ENCODE data around the gene DIPK2B.

The DIPK2B gene, protein sequence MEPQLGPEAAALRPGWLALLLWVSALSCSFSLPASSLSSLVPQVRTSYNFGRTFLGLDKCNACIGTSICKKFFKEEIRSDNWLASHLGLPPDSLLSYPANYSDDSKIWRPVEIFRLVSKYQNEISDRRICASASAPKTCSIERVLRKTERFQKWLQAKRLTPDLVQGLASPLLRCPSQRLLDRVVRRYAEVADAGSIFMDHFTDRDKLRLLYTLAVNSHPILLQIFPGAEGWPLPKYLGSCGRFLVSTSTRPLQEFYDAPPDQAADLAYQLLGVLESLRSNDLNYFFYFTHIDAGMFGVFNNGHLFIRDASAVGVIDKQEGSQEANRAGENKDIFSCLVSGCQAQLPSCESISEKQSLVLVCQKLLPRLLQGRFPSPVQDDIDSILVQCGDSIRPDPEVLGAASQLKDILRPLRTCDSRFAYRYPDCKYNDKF

DNA sequence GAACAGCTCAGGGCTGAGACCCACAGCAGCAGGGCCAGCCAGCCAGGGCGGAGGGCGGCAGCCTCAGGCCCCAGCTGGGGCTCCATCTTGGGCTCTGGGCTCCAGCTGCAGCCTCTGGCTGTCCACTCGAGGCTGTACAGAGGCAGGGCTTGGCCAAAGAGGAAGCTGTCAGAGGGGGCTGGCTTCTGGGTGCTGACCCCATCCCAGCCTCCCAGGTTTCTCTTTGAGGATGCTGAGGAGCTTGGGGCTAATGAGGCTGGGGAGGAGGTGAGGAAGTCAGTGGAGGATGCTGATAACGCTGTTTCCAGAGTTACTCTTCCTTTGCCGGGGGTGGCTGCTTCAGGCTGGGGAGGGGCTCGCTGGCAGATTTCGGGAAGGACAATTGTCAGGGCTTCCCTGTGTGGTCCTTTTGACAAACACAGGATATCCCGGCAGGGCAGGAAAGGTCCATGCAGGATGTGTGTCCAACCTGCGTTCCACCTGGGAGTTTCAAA is at the start of gene DIPK2B:
Gene DIPK2B, minus strand, starts transcription at position 136 of the 494 bp plus-strand sequence. Its CDS starts 50 bp downstream, at position 86.
- no peak for DNase-seq

DNA sequence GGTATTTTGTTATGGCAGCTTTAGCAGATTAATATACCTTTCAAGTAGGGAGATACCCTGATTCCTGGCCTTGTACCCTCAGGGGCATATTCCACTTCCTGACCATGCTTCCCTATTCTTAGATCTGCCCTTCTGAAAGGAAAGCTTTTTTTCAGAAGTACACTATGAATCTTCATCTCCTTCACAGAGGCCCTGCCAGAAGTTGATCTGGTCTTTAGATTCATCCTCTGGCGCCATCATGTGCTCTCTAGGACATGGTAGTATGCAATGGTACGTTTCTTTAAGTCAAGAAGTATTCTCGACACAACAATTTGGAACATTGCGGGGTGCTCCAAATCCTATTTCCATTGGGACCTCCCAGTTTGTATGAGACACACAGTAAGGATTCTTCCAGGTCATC is 39.6 kb upstream of the DIPK2B start:
- DNase-seq: no peak

DNA sequence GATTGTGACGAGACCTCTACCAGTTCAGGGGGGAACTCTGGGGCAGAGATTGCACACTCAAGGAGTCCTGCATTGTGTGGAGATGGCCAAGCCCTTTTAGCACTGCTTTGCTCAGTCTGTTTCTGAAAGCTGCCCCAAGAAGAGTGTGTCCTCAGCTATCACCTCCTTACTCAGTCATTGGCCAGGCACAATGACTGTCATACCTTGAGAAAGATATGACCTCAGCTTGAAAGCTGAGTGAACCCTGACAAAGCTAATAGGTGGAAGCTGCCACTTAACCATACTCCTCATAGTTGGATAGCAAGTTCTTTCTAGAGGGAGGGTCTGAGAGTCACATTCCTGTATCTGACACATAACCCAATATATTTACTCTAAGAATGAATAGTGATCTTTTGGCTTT is 37.8 kb upstream of the DIPK2B start:
- DNase-seq: no peak

DNA sequence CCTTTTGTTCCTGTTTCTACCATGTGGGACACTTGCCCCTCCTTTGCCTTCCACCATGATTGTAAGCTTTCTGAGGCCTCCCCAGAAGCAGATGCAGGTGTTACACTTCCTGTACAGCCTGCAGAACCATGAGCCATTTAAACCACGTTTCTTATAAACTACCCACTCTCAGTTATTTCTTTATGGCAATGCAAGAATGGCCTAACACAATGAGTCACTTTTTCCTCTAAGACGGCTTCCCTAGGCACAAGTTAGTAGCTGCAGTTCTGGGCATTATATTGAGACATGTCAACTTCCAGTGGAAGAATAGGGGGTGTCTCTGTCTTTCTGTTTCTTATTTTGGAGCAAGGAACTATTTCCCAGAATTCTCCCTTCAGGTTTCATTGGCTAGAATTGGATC is 32.9 kb upstream of the DIPK2B start:
- DNase-seq: no peak

DNA sequence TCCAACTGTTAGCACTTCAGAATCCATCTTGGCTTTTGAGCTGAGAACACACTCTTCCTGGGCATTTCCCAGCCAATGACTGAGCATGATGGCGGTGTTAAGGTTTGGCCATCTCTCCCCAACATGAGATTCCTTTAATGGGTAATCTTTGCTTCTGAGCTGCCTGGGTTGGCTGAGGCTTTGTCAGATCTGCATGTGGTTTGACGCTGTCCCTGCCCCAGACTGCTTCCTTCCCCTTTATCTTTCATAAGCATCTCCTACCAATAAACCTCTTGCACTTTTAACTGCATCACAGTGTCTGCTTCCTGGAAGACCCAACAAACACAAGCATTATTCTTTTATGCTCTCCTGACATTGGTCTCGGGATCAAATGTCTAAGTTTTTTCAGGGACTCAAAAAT is 31.5 kb upstream of the DIPK2B start:
- DNase-seq: no peak

DNA sequence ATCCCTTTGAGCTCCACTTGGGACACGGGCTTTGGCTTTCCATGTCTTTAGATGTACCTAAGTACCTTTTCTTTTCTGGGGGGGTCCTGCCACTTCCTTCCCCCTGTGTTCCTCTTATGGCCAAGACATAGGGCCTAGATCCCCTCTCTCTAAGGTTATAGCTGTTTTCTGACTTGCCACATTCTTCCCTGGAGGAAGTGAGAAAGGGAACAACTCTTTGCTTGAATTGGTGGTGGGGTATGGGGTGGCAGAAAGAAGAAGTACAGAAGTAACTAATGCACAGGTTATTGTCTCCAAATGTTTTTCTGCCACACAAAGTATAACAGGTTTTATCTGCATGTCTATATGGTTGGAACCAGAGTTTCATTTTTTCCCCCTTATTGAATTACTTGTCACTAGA is 29.7 kb upstream of the DIPK2B start:
- no peak for DNase-seq

DNA sequence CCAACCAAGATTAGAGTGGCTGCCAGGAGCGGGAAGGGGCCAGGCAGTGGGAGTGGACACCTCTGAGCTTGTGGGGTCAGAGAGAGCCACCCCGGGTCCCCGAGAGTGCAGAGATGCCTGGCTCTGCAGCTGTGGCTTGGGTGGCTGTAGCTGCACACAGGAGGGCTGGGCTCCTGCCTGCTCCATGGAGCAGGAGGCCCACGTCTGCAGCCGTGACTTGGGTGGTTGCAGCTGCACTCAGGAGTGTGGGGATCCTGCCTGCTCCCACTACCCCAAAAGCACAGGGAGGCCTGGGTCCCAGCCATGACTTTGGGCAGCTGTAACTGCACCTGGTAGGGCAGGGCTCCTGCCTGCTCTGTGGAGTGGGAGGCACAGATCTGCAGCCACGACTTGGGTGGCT is 28.7 kb upstream of the DIPK2B start:
- no peak for DNase-seq

DNA sequence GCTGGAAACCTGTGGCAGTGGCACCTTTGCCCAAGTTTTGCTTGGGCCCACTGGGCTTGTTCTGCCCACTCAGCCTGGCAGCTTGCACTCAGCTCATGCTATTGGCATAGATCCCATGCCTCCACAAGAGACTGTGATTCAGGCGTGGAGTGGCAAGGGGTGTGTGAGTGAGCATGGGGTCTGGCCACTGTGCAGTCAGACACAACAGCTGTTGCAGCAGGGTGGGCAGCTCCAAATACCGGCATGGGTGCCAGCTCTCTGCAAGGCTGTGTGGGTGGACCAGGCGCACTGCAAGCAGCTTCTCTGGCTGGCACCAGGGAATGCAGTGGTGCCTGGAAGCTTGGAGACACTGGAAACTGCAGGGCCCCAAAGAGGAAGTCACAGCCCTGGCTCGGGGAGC is 27.4 kb upstream of the DIPK2B start:
- DNase-seq: no peak

DNA sequence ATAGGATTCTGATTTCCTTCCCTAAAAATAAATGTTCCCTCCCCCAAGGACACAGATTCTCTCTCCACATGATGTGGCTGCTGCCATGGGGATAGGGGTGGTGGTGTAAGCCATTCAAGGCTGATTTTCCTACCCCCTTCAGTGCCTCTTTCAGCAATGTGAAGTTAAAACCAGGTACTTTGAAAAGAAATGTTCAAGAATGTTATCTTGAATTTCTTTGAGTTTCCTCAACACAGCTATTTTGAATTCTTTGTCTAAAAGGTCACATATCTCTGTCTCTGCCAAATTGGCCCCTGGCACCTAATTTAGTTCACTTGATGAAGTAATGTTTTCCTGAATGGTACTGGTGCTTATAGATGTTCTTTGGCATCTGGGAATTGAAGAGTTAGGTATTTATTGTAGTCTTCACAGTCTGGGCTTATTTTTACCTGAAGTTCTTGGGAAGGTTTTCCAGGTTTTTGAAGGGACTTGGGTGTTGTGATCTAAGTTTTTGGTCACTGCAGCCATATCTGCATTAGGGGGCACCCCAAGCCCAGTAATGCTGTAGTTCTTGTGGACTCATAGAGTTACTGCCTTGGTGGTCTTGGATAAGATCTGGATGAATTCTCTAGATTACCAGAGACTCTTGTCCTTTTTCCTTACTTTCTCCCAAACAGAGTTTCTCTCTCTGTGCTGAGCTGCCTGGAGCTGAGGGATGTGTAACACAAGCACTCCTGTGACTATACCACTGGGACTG is 7.6 kb upstream of the DIPK2B start:
- DNase-seq: no peak

DNA sequence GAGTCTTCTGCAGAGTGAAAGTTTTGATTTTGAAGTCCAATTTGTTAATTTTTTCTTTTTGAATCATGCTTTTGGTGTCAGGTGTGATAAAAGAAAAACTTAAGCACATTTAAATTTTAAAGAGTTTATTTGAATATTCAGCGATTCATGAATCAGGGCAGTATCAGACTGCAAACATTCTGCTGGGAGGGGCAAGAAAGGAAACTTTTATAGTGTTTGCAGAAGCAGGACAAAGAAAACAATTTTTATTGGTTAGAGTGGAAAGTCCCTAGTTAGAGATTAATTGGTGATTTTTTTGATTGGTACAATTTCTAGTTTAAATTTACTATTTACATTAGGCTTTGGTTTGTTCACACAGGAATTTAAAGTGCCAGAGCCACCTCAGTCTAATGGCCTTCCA is 1.5 kb upstream of the DIPK2B start:
- no peak for DNase-seq

DNA sequence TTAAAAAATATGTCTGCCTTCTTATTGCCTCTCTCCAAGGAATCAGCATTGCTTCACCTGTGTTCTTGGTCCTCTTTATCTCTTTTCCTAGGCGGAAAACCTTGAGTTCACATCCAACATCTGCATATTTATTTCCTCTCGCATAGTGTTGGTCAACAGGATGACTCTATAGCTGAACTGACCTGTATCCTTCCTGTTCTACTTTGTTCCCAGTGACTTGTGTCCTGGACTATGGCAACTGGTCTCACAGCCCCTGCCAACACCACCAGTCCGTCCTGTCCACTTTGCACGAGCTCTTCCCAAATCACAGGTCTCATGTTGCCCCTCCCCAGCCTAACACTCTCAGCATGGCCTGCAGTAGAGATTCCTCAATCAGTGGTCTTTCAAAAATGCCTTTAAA is 2.0 kb downstream of the DIPK2B start:
- no peak for DNase-seq

DNA sequence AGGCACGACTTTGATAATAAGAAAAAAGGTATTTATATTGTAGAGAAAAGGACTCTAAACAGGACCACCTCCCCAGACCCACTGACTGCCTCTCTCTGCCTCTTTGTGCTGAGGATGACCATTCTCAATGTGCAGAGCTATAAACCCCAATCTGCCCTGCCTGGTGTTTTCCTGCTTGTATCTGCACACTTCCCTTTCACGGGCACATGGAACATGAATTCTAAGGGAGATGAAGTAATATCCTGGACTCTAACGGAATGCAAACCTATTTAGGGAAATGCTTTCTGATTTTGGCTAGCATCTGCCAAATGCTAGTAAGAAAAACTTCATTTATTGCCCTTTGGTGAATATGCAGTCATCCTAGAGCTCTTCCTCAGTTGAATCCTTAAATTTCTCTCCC is 2.4 kb downstream of the DIPK2B start:
- DNase-seq: no peak

DNA sequence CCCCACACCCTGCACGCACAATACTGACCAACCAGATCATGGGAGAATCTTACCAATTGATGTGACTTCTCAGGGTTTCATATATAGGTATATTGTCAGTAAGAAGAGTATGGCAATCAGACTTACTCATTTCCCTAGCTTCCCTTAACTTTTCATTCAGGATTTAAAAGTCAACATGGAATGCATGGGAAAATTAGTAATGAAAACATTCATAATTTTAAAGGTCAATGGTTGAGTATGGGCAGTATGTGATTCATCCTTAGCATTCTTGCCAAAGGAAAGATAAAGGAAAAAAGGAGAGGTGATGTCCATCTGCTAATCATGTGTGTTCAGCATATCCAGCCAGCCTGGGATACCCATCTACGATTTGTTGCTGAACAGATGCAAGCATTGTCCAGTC is 4.0 kb downstream of the DIPK2B start:
- DNase-seq: no peak

DNA sequence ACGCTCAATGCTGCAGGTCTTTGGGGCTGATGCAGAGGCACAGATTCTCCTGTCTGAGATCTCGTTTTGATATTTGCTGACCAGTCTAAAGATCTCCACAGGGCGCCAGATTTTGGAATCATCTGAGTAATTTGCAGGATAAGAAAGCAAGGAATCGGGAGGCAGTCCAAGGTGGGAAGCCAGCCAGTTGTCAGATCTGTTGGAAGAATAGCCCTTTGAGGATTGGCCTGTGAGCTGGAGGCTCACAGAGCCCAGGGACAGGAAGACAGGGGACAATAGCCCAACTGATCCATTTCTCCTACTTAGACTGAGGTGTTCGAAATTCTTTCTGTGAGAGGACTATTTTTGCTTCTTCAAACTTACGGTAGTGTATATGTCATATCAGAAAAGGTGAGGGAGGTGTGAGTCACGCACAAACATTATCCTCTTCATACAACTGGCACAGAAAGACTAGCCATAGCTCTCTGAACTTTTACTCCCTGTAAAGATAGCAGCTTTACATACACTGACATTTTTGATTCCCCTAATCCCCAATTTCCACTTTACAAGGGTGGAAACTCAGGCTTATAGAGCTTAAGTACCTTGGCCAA is 8.8 kb downstream of the DIPK2B start:
- DNase-seq: no peak

DNA sequence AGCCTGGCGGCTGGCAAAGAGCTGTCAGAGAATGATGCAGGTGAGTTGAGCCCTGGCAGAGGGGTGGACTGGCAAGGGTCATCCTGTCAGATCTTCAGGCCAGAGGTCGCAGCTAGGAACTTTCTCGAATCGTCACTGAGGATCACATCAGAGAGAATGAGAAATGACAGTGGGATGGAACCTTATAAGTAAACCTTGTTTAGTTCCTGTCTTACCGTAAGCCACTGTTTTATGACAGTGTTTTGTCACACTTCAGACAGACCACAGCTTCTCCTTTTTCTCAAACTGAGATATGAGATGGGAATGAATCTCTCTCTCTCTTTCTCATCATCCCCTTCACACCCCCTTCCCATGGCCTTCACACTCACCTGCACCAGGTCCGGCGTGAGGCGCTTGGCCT is 9.3 kb downstream of the DIPK2B start:
- DNase-seq: no peak

DNA sequence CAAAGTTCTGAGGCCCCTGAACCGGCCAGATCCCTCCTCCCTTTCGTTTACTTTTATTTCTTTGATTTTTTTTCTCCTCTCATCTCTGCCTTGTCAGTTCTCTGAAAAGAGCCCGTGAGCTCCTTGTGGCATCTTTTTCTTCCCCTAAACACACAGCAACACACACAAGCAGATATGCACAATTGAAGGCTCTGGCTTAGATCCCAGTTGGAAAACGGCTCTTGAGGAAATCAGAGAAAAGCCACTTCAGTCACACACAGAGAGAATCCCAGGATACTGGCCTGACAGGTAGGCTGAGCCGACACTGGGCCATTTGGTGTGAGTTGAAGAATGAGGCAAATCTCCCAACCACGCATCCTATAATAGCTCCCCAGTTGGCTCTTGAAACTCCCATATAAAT is 12.9 kb downstream of the DIPK2B start:
- DNase-seq: no peak

DNA sequence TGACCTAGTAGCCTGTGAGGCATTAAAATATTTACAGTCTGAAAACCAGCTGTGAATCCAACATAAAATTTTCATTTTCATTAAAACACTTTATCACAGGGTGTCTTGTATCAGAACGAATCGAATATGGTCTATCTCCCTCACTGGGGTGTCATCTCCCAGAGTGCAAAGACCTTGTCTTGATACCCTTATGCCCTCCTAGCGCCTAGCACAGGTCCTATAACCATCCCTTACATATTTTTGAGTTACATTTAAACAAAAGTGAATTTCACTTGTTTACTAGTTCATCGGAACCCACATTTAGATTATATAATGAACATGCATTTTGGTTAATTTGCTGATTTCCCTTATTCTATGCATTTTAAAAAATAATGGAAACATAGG is 14.0 kb downstream of the DIPK2B start:
- DNase-seq: no peak

DNA sequence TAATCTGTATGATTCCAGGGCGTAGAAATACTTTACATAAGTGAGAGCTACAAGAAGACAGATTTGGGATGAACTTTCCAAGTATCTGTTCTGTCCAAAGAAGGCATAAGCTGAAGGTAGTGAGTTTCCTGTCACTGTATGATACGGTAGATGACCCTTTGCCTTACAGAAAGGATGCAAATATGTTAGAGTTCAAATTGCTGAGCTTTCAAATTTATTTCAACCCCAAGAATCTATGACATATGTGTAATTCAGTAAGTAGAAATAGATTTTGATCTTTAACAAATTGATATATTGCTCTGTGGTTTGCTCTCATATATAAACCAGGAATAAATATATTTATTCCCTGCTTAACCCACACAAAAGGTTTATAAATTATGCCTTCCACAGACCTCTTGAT is 16.5 kb downstream of the DIPK2B start:
- no peak for DNase-seq

DNA sequence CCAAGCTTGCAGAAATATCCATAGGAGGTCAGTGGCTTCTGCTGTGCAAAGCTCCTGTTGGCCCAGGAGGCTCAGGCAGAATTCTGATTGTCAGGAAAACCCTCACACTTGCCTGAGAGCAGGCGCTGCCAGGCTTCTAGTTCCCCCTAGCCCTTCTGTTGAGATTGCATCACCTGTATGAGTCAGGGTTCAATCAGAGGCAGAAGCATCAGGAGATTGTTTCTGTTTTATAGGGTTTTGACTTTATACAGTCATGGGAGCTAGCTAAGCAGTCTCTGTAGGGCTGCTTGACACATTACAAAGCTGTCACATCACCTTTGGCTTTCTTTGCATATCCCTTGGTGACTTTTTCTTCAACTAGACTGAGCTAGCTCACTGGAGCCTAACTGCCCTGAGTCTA is 27.8 kb downstream of the DIPK2B start:
- DNase-seq: no peak

DNA sequence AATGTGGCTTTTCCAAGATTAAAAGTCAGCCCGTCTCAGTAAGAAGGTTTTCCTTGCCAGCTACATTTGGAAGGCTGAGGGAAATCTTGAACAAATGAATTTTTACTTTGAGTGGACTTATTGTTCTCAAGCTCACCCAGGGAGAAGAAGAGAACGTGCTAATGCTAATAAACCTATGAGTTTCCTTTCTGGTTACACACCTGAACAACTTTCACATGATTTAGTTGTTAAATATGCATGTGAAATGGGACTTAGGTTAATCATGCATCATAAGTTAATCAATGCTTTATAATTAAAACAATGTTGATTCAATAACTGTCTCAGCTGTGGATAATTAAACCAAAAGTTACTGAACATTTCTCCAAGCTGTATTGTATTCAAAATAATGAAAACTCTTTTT is 33.9 kb downstream of the DIPK2B start:
- no peak for DNase-seq

DNA sequence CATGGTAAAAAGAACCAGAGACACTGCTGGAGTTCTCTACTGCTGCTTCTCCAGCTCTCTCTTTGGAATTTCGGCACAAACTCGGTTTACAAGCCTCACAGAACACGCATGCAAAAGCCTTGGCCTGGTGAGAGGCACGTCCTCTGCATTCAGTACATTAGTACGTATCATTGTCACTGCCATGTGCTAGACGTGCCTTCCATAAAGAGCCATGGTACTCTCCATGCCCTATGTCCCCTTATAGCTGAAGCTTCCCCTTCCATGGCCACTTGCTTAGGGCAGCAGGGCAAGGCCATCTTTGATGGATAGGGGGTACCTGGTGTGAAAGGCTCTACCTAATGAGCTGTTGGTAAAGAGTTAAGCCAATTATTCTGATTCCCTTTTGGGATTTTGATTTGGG is 35.0 kb downstream of the DIPK2B start:
- DNase-seq: no peak

DNA sequence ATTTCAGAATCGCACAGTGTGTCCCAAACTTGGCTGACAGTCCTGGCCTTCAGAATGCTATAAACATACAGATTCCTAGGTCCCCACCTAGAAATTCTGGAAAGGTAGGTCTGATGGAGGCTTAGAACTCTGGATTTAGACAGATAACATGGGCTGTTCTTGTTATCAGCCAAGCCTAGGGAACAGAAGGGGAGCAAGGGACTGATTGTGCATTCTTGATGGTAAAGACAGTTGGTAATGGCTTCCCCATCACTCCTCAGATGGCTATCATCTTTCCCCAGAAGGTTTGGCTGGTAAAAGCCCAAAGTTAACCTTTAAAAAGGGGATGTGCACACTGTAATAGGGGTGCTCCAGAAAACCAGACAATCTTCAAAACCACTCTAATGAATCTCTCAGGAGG is 35.7 kb downstream of the DIPK2B start:
- DNase-seq: no peak

DNA sequence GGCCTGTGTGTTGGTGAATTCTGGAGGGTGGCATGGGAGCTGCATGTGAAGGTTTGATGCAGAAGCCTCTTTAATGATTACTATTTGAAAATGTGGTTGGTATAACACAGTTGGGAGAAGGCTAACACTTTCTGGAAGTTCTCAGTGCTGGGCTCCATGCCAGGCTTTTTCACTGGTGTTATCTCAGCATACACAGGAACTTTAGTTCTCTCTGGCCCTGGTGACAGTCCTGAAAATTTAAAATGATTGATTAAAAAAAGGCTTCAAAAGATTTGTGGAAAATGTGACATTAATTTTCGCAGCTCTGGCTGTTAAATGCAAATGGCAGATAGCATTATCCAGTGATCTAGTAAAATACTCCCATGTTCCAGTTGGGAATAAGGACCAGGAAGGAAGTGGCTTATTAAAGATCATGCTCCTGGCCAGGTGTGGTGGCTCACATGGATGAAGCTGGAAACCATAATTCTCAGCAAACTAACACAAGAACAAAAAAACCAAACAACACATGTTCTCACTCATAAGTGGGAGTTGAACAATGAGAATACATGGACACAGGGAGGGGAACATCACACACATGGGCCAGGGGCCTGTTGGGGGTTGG is 36.6 kb downstream of the DIPK2B start:
- DNase-seq: no peak

DNA sequence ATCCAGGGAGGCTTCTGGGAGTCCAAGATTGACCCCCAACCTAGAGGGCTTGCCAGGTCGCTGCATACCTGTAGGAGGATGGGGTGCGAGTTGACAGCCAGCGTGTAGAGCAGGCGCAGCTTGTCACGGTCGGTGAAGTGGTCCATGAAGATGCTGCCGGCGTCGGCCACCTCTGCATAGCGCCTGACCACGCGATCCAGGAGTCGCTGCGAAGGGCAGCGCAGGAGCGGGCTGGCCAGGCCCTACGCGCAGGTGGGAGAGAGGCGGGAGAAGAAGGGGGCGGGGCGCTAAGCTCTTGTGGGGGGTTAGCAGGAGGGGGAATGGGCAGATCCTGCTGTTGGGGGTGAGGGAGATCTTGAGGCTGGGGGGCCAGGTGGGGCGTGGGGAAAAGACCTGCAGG is 43.0 kb downstream of the DIPK2B start:
- DNase-seq: no peak

Data from activated naive CD4-positive, alpha-beta T cell (primary cell).